SK-N-SH treated with all-trans-retinoic acid at 6 μM for 48 hours (cell line): ENCODE results near the gene ZPR1.

Source experiments
- BACH2 ChIP-seq: fragments of 250-450 bp; sonication (Bioruptor Pico); IDR thresholded peaks from 2 replicates; pipeline ENCODE4 v1.9.0; 2021; ENCODE audit warnings: mild to moderate bottlenecking, borderline replicate concordance
- GLIS3 ChIP-seq: fragments of 250-450 bp; sonication (Bioruptor Pico); IDR thresholded peaks from 2 replicates; pipeline ENCODE4 v1.5.0; 2020; ENCODE audit warnings: mild to moderate bottlenecking, moderate library complexity
- OSR1 ChIP-seq: fragments of 250-450 bp; sonication (Bioruptor Pico); IDR thresholded peaks from 2 replicates; pipeline ENCODE4 v1.8.0; 2022; ENCODE audit warnings: moderate library complexity, mild to moderate bottlenecking, inconsistent platforms
- PPARA ChIP-seq: fragments of 250-450 bp; sonication (Bioruptor Pico); IDR thresholded peaks from 2 replicates; pipeline ENCODE4 v1.5.0; 2020; ENCODE audit warnings: mild to moderate bottlenecking, borderline replicate concordance
- RARB ChIP-seq: fragments of 250-450 bp; sonication (Bioruptor Pico); IDR thresholded peaks from 2 replicates; pipeline ENCODE4 v1.8.0; 2021; ENCODE audit warnings: mild to moderate bottlenecking, moderate library complexity
- TOX ChIP-seq: fragments of 250-450 bp; sonication (Bioruptor Pico); IDR thresholded peaks from 2 replicates; pipeline ENCODE4 v1.8.0; 2021; ENCODE audit warnings: mild to moderate bottlenecking, moderate library complexity, borderline replicate concordance
- ZFP3 ChIP-seq: fragments of 250-450 bp; sonication (Bioruptor Pico); IDR thresholded peaks from 2 replicates; pipeline ENCODE4 v1.5.0; 2020; ENCODE audit warnings: mild to moderate bottlenecking, moderate library complexity
- ZFP30 ChIP-seq: fragments of 450-650 bp; formaldehyde crosslinking; IDR thresholded peaks from 2 replicates; pipeline ENCODE4 v1.5.0; 2022; ENCODE audit warnings: mild to moderate bottlenecking, moderate library complexity
- ZNF565 ChIP-seq: fragments of 450-650 bp; formaldehyde crosslinking; conservative IDR thresholded peaks from 2 replicates; pipeline ENCODE4 v1.5.0; 2020; ENCODE audit warnings: low read depth, mild to moderate bottlenecking, moderate library complexity
- TF ChIP-seq, protein P1 (sequence below): fragments of 250-450 bp; sonication (Bioruptor Pico); IDR thresholded peaks from 2 replicates; pipeline ENCODE4 v1.8.0; 2020; ENCODE audit warnings: mild to moderate bottlenecking, moderate library complexity, borderline replicate concordance
- TF ChIP-seq, protein P2 (sequence below): fragments of 250-450 bp; sonication (Bioruptor Pico); IDR thresholded peaks from 2 replicates; pipeline ENCODE4 v1.8.0; 2021; ENCODE audit warnings: low read depth, mild to moderate bottlenecking, moderate library complexity, borderline replicate concordance
- TF ChIP-seq, protein P3 (sequence below): fragments of 250-450 bp; sonication (Bioruptor Pico); IDR thresholded peaks from 2 replicates; pipeline ENCODE4 v1.5.1; 2020; ENCODE audit warnings: low read depth, mild to moderate bottlenecking, moderate library complexity

DNA sequence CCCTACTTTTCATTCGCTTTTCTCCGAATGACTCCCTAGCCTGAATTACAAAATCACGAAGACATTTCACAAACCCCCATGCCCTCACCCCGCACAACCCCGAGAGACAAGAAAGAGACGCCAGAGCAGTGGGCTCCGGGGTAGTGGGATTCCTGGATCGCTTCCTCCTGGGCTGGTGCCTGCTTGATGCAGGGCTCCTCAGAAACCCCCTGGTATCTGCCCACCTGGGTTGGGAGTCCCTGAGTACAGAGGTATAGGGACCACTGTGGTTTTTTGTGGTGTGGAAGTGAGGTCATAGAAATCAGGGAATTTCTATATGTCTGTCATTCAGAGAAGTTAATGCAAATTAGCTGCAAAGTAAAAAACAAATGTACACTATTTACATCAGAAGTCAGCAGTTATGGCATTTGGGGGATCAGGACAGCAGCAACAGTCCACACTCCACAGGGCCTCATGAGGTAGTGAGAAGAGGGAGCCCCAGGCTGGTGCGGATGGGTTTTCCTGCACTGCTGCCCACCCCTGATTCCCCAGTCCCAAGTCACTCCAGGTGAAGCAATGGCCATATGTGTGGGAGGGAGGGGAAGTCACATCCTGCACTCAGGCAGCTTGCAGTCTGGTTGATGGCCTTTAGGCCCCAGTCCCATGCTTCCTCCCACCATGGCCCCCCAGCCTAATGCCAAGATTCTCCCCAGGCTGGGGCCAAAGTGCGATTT lies 54.6 kb downstream of the ZPR1 start:
- TF ChIP-seq, protein P1, sequence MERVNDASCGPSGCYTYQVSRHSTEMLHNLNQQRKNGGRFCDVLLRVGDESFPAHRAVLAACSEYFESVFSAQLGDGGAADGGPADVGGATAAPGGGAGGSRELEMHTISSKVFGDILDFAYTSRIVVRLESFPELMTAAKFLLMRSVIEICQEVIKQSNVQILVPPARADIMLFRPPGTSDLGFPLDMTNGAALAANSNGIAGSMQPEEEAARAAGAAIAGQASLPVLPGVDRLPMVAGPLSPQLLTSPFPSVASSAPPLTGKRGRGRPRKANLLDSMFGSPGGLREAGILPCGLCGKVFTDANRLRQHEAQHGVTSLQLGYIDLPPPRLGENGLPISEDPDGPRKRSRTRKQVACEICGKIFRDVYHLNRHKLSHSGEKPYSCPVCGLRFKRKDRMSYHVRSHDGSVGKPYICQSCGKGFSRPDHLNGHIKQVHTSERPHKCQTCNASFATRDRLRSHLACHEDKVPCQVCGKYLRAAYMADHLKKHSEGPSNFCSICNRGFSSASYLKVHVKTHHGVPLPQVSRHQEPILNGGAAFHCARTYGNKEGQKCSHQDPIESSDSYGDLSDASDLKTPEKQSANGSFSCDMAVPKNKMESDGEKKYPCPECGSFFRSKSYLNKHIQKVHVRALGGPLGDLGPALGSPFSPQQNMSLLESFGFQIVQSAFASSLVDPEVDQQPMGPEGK (CRISPR knock-in tag): no peak
- TF ChIP-seq PPARA (CRISPR knock-in tag): no peak
- TF ChIP-seq OSR1 (CRISPR knock-in tag): no peak
- TF ChIP-seq, protein P2, sequence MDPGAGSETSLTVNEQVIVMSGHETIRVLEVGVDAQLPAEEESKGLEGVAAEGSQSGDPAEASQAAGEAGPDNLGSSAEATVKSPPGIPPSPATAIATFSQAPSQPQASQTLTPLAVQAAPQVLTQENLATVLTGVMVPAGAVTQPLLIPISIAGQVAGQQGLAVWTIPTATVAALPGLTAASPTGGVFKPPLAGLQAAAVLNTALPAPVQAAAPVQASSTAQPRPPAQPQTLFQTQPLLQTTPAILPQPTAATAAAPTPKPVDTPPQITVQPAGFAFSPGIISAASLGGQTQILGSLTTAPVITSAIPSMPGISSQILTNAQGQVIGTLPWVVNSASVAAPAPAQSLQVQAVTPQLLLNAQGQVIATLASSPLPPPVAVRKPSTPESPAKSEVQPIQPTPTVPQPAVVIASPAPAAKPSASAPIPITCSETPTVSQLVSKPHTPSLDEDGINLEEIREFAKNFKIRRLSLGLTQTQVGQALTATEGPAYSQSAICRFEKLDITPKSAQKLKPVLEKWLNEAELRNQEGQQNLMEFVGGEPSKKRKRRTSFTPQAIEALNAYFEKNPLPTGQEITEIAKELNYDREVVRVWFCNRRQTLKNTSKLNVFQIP: no peak
- no peak for TF ChIP-seq BACH2 (CRISPR knock-in tag)
- TF ChIP-seq, protein P3, sequence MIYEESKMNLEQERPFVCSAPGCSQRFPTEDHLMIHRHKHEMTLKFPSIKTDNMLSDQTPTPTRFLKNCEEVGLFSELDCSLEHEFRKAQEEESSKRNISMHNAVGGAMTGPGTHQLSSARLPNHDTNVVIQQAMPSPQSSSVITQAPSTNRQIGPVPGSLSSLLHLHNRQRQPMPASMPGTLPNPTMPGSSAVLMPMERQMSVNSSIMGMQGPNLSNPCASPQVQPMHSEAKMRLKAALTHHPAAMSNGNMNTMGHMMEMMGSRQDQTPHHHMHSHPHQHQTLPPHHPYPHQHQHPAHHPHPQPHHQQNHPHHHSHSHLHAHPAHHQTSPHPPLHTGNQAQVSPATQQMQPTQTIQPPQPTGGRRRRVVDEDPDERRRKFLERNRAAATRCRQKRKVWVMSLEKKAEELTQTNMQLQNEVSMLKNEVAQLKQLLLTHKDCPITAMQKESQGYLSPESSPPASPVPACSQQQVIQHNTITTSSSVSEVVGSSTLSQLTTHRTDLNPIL (CRISPR knock-in tag): no peak
- no peak for TF ChIP-seq ZFP30 (CRISPR knock-in tag)
- TF ChIP-seq ZFP3: no peak
- TF ChIP-seq ZNF565 (CRISPR knock-in tag): no peak
- no peak for TF ChIP-seq RARB (CRISPR knock-in tag)
- no peak for TF ChIP-seq TOX (CRISPR knock-in tag)
- no peak for TF ChIP-seq GLIS3 (CRISPR knock-in tag)
